Measurements from ENCODE around the gene SLC25A51.

DNA sequence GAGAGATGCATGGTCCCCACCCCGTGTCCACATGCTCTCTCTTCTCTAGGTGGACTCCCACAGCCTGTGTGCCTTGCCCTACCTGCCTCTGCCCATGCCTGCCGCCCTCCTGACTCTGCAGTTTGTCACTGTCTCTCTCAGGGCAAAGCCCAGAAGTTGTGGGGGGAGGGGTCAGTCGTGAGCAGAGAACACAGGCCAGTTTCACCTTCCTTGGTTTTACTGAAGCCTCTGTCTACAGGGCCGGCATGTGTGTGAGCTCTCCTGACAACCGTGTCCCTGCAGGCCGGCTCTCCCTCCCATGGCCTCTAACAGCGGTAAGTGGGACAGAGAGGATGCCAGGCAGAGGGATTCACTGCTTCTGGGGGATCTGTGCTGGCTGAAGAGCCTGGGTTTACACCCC is 43.5 kb upstream of the SLC25A51 start:
- TF ChIP-seq, protein P1, sequence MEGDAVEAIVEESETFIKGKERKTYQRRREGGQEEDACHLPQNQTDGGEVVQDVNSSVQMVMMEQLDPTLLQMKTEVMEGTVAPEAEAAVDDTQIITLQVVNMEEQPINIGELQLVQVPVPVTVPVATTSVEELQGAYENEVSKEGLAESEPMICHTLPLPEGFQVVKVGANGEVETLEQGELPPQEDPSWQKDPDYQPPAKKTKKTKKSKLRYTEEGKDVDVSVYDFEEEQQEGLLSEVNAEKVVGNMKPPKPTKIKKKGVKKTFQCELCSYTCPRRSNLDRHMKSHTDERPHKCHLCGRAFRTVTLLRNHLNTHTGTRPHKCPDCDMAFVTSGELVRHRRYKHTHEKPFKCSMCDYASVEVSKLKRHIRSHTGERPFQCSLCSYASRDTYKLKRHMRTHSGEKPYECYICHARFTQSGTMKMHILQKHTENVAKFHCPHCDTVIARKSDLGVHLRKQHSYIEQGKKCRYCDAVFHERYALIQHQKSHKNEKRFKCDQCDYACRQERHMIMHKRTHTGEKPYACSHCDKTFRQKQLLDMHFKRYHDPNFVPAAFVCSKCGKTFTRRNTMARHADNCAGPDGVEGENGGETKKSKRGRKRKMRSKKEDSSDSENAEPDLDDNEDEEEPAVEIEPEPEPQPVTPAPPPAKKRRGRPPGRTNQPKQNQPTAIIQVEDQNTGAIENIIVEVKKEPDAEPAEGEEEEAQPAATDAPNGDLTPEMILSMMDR (conservative IDR thresholded peaks at IDR 0.05; ENCODE audit: low read length): no peak
- no peak for TF ChIP-seq EZH2phosphoT487 (IDR thresholded peaks at IDR 0.05; ENCODE audit: borderline replicate concordance, low read depth, low read length)
